ENCODE results near the gene ARMH3. TPM values are rescaled to one million over a fixed set of nuclear protein-coding genes. Genes with fewer than 3 reads are reported as not detected.

ARMH3 gene
- total RNA-seq, 4 donors from 2014 or later = 11.5 to 29.7 (median 19.5) TPM

GRCh38 chr10:101995451-101996063 is 60.4 kb downstream of the ARMH3 start:
- H3K27me3 ChIP-seq = no peaks in the 10 kb centered on the region
- 40 to 56% methylated on average over 1 of the region's 1 CpG for WGBS, 2 donors (ENCODE audit: low coverage in 1 of 2)
- no peak for DNase-seq
- peaks cover 0 to 44% (median 14%) of the 10 kb centered on the region in 4 donors for H3K36me3 ChIP-seq
- H3K4me1 ChIP-seq = peaks cover 0 to 14% (median 0%) of the 10 kb centered on the region in 4 donors
- no peak overlapping the region for H3K4me3 ChIP-seq
- in situ Hi-C loops (cut with MboI; ENCODE audit: low pct_ligation_motif_present in 1 of 4, low pct_unique_long_range_greater_than_20kb in 1 of 4, low sequenced_read_pairs in 3 of 4) (no loop called here), intact Hi-C loops (cut with DNase I; ENCODE audit: low total_unique reads) (no loop called here)
- no peaks in the 10 kb centered on the region for H3K9me3 ChIP-seq
- no peak overlapping the region for H3K27ac ChIP-seq
- TF ChIP-seq EP300 (IDR thresholded peaks at IDR 0.05; ENCODE audit: low read depth) (no peak), CTCF (IDR thresholded peaks at IDR 0.05) (no peak), POLR2AphosphoS5 (IDR thresholded peaks at IDR 0.05) (no peak), POLR2A (IDR thresholded peaks at IDR 0.05) (no peak)

- H3K27me3 ChIP-seq = no peaks in the 10 kb centered on the region
- H3K27ac ChIP-seq = no peak overlapping the region
- in situ Hi-C loops (cut with MboI; ENCODE audit: low pct_ligation_motif_present in 1 of 4, low pct_unique_long_range_greater_than_20kb in 1 of 4, low sequenced_read_pairs in 3 of 4) (no loop called here), intact Hi-C loops (cut with DNase I; ENCODE audit: low total_unique reads) (no loop called here)
- no peak for DNase-seq
- peaks cover 0 to 60% (median 22%) of the 10 kb centered on the region in 4 donors for H3K36me3 ChIP-seq
- WGBS, 2 donors (ENCODE audit: low coverage in 1 of 2) = 88 to 96% methylated on average over 2 to 5 of the region's 5 CpGs
- H3K4me3 ChIP-seq = no peak overlapping the region
- H3K4me1 ChIP-seq = peaks cover 0 to 14% (median 0%) of the 10 kb centered on the region in 4 donors
- no peaks in the 10 kb centered on the region for H3K9me3 ChIP-seq
- TF ChIP-seq POLR2AphosphoS5 (IDR thresholded peaks at IDR 0.05) (no peak), EP300 (IDR thresholded peaks at IDR 0.05; ENCODE audit: low read depth) (no peak), POLR2A (IDR thresholded peaks at IDR 0.05) (no peak), CTCF (IDR thresholded peaks at IDR 0.05) (no peak)
These were observed 62.2 kb downstream of the ARMH3 start for GRCh38 chr10:101993651-101994200.

- no peak for TF ChIP-seq EP300 (IDR thresholded peaks at IDR 0.05; ENCODE audit: low read depth)
- no peak for TF ChIP-seq POLR2AphosphoS5 (IDR thresholded peaks at IDR 0.05)
- no peak for TF ChIP-seq POLR2A (IDR thresholded peaks at IDR 0.05)
- TF ChIP-seq CTCF (IDR thresholded peaks at IDR 0.05) = no peak
- in situ Hi-C loops (cut with MboI; ENCODE audit: low pct_ligation_motif_present in 1 of 4, low pct_unique_long_range_greater_than_20kb in 1 of 4, low sequenced_read_pairs in 3 of 4) (no loop called here), intact Hi-C loops (cut with DNase I; ENCODE audit: low total_unique reads) (no loop called here)
- Histone ChIP-seq H3K36me3 (peaks cover 0 to 65% (median 22%) of the 10 kb centered on the region in 4 donors), H3K27ac (no peak overlapping the region), H3K27me3 (no peaks in the 10 kb centered on the region), H3K4me3 (no peak overlapping the region), H3K4me1 (peaks cover 0 to 14% (median 0%) of the 10 kb centered on the region in 4 donors), H3K9me3 (no peaks in the 10 kb centered on the region)
- 74 to 82% methylated on average over 2 to 4 of the region's 4 CpGs for WGBS, 2 donors (ENCODE audit: low coverage in 1 of 2)
- no peak for DNase-seq
These were observed 62.8 kb downstream of the ARMH3 start for GRCh38 chr10:101993221-101993620.

- in situ Hi-C loops (cut with MboI; ENCODE audit: low pct_ligation_motif_present in 1 of 4, low pct_unique_long_range_greater_than_20kb in 1 of 4, low sequenced_read_pairs in 3 of 4) (no loop called here), intact Hi-C loops (cut with DNase I; ENCODE audit: low total_unique reads) (no loop called here)
- no peak overlapping the region for H3K27ac ChIP-seq
- H3K4me1 ChIP-seq = no peaks in the 10 kb centered on the region
- 89 to 93% methylated on average over 3 of the region's 3 CpGs for WGBS, 2 donors (ENCODE audit: low coverage in 1 of 2)
- no peaks in the 10 kb centered on the region for H3K9me3 ChIP-seq
- peaks cover 0 to 50% (median 23%) of the 10 kb centered on the region in 4 donors for H3K36me3 ChIP-seq
- H3K27me3 ChIP-seq = no peaks in the 10 kb centered on the region
- no peak overlapping the region for H3K4me3 ChIP-seq
- no peak for DNase-seq
- TF ChIP-seq EP300 (IDR thresholded peaks at IDR 0.05; ENCODE audit: low read depth) = no peak
- no peak for TF ChIP-seq POLR2AphosphoS5 (IDR thresholded peaks at IDR 0.05)
- TF ChIP-seq POLR2A (IDR thresholded peaks at IDR 0.05) = no peak
- TF ChIP-seq CTCF (IDR thresholded peaks at IDR 0.05) = no peak
These were observed 68.8 kb downstream of the ARMH3 start for GRCh38 chr10:101987136-101987535.
